Hippocampal formation (tissue), 2 donors: ENCODE results near the gene RNF220.

Experiments used
- DNase-seq, 2 donors: peaks; one replicate each; lab custom pipeline; 2025; lab: John Stamatoyannopoulos, UW

The RNF220 gene

GRCh38 chr1:44407430-44408211 is 2.6 kb downstream of the RNF220 start:
- DNase-seq = no peak

GRCh38 chr1:44408212-44408582 is 3.1 kb downstream of the RNF220 start:
- DNase-seq = no peak

- peak in 1 of 2 donors; percentile 20 for DNase-seq
Observed at GRCh38 chr1:44408632-44409602, 3.9 kb downstream of the RNF220 start.

- DNase-seq = no peak
Observed at GRCh38 chr1:44409757-44410156, 4.7 kb downstream of the RNF220 start.

GRCh38 chr1:44411861-44412260 is 6.8 kb downstream of the RNF220 start:
- DNase-seq = no peak

GRCh38 chr1:44412601-44413000 is 7.5 kb downstream of the RNF220 start:
- DNase-seq = no peak

- DNase-seq = no peak
Observed at GRCh38 chr1:44413740-44414139, 8.7 kb downstream of the RNF220 start.

- DNase-seq = no peak
Observed at GRCh38 chr1:44415013-44415412, 10.0 kb downstream of the RNF220 start.

GRCh38 chr1:44416408-44416807 is 11.4 kb downstream of the RNF220 start:
- no peak for DNase-seq

GRCh38 chr1:44417351-44418021 is 12.4 kb downstream of the RNF220 start:
- DNase-seq = peak; percentile 77

- peak in 1 of 2 donors; percentile 28 for DNase-seq
Observed at GRCh38 chr1:44418022-44418673, 13.1 kb downstream of the RNF220 start.

GRCh38 chr1:44419901-44420300 is 14.8 kb downstream of the RNF220 start:
- DNase-seq = no peak

GRCh38 chr1:44420535-44420934 is 15.5 kb downstream of the RNF220 start:
- DNase-seq = no peak

- DNase-seq = no peak
Observed at GRCh38 chr1:44421446-44421884, 16.4 kb downstream of the RNF220 start.

- no peak for DNase-seq
Observed at GRCh38 chr1:44422161-44422560, 17.1 kb downstream of the RNF220 start.

- peak in 1 of 2 donors; percentile 41 for DNase-seq
Observed at GRCh38 chr1:44423591-44424537, 18.8 kb downstream of the RNF220 start.

- no peak for DNase-seq
Observed at GRCh38 chr1:44424747-44425146, 19.7 kb downstream of the RNF220 start.

GRCh38 chr1:44425341-44426082 is 20.5 kb downstream of the RNF220 start:
- no peak for DNase-seq

- DNase-seq = no peak
Observed at GRCh38 chr1:44431861-44432260, 26.8 kb downstream of the RNF220 start.

GRCh38 chr1:44433209-44433608 is 28.2 kb downstream of the RNF220 start:
- DNase-seq = no peak
